Suprapubic skin (tissue), 4 donors: Measurements from ENCODE around the gene WFDC5. TPM values are rescaled to one million over a fixed set of nuclear protein-coding genes. Genes with fewer than 3 reads are reported as not detected.

Experiments used
- DNase-seq, 2 donors: peaks; one replicate each; pipeline ENCODE4 v3.0.0-alpha.2; 2019; ENCODE audit warnings: low spot score in 2 of 2
- H3K27ac ChIP-seq: fragments of 200-600 bp; sonication (generic); one replicate; pipeline ENCODE4 v1.5.1; 2019
- H3K27me3 ChIP-seq: fragments of 200-600 bp; sonication (generic); one replicate; pipeline ENCODE4 v1.5.1; 2019
- H3K36me3 ChIP-seq: fragments of 200-600 bp; sonication (generic); one replicate; pipeline ENCODE4 v1.5.1; 2019
- H3K4me1 ChIP-seq: fragments of 200-600 bp; sonication (generic); one replicate; pipeline ENCODE4 v1.5.1; 2019
- H3K4me3 ChIP-seq: fragments of 200-600 bp; sonication (generic); one replicate; pipeline ENCODE4 v1.5.1; 2019; ENCODE audit warnings: mild to moderate bottlenecking
- H3K9me3 ChIP-seq: fragments of 200-600 bp; sonication (generic); one replicate; pipeline ENCODE4 v1.5.1; 2019
- CTCF ChIP-seq, 2 donors: fragments of 200-600 bp in 1 of 2; fragments of 450-650 bp in 1 of 2; sonication (generic) in 1 of 2; IDR thresholded peaks; one replicate each; pipeline ENCODE4 v1.5.1; 2016 to 2019; ENCODE audit warnings: antibody characterized with exemption in 2 of 2, mild to moderate bottlenecking in 1 of 2, moderate library complexity in 1 of 2
- EP300 ChIP-seq: sonication (generic); formaldehyde crosslinking; IDR thresholded peaks from one replicate; pipeline ENCODE4 v1.6.1; 2017; ENCODE audit warnings: antibody characterized with exemption
- POLR2A ChIP-seq, 2 donors: fragments of 450-650 bp; IDR thresholded peaks; one replicate each; pipeline ENCODE4 v1.6.1; 2017; ENCODE audit warnings: antibody characterized with exemption in 2 of 2, mild to moderate bottlenecking in 2 of 2, moderate library complexity in 2 of 2
- POLR2AphosphoS5 ChIP-seq, 3 donors: sonication (generic); formaldehyde crosslinking; IDR thresholded peaks; one replicate each; pipeline ENCODE4 v1.6.1; 2017; ENCODE audit warnings: antibody characterized with exemption in 3 of 3
- WGBS: methylation state at CpG from one replicate; pipeline ENCODE4 v1.1.5; 2018; 5-methylcytosine and 5-hydroxymethylcytosine counted together
- total RNA-seq, 4 donors: library from RNA; depleted of rRNA; stranded (reverse); fragments of >200 nt; gene quantifications; one replicate each; pipeline ENCODE4 v1.1.0, GENCODE V29; 2016

WFDC5 gene
- total RNA-seq, 4 donors from 2014 or later = 284 to 409 (median 356) TPM

- TF ChIP-seq EP300 = no peak
- TF ChIP-seq CTCF (IDR thresholded peaks at IDR 0.05) = no peak
- no peak for TF ChIP-seq POLR2AphosphoS5 (IDR thresholded peaks at IDR 0.05)
- no peak for TF ChIP-seq POLR2A (IDR thresholded peaks at IDR 0.05)
- H3K36me3 ChIP-seq = no peaks in the 10 kb centered on the region
- H3K4me1 ChIP-seq = peaks cover 16% of the 10 kb centered on the region
- H3K4me3 ChIP-seq = no peak overlapping the region
- H3K27ac ChIP-seq = peak overlapping the region; percentile 61
- no peaks in the 10 kb centered on the region for H3K27me3 ChIP-seq
- H3K9me3 ChIP-seq = no peaks in the 10 kb centered on the region
- DNase-seq = no peak
- WGBS = 76% methylated on average over 3 of the region's 3 CpGs
Observed at GRCh38 chr20:45113865-45114264, 1.1 kb downstream of the WFDC5 start.

GRCh38 chr20:45112754-45113153 lies 2.2 kb downstream of the WFDC5 start:
- DNase-seq = no peak
- Histone ChIP-seq H3K27me3 (no peaks in the 10 kb centered on the region), H3K4me3 (no peak overlapping the region), H3K36me3 (no peaks in the 10 kb centered on the region), H3K4me1 (peaks cover 16% of the 10 kb centered on the region), H3K27ac (no peak overlapping the region), H3K9me3 (no peaks in the 10 kb centered on the region)
- TF ChIP-seq POLR2A (IDR thresholded peaks at IDR 0.05) (no peak), CTCF (IDR thresholded peaks at IDR 0.05) (no peak), POLR2AphosphoS5 (IDR thresholded peaks at IDR 0.05) (no peak)

GRCh38 chr20:45111799-45112471 lies 3.0 kb downstream of the WFDC5 start:
- H3K27ac ChIP-seq = no peak overlapping the region
- H3K9me3 ChIP-seq = no peaks in the 10 kb centered on the region
- no peak overlapping the region for H3K4me3 ChIP-seq
- no peak for DNase-seq
- WGBS = 46% methylated on average over 16 of the region's 17 CpGs
- no peaks in the 10 kb centered on the region for H3K36me3 ChIP-seq
- H3K27me3 ChIP-seq = no peaks in the 10 kb centered on the region
- H3K4me1 ChIP-seq = peaks cover 16% of the 10 kb centered on the region
- no peak for TF ChIP-seq EP300
- TF ChIP-seq POLR2A (IDR thresholded peaks at IDR 0.05) = no peak
- TF ChIP-seq POLR2AphosphoS5 (IDR thresholded peaks at IDR 0.05) = no peak
- peak in 1 of 2 donors; percentile 44 for TF ChIP-seq CTCF (IDR thresholded peaks at IDR 0.05)

- Histone ChIP-seq H3K27ac (no peak overlapping the region), H3K36me3 (no peaks in the 10 kb centered on the region), H3K9me3 (no peaks in the 10 kb centered on the region), H3K27me3 (no peaks in the 10 kb centered on the region), H3K4me1 (peaks cover 12% of the 10 kb centered on the region), H3K4me3 (no peak overlapping the region)
- TF ChIP-seq POLR2AphosphoS5 (IDR thresholded peaks at IDR 0.05) = no peak
- TF ChIP-seq POLR2A (IDR thresholded peaks at IDR 0.05) = no peak
- TF ChIP-seq CTCF (IDR thresholded peaks at IDR 0.05) = no peak
- TF ChIP-seq EP300 = no peak
- 76% methylated on average over 11 of the region's 11 CpGs for WGBS
- no peak for DNase-seq
Observed at GRCh38 chr20:45111285-45111684, 3.7 kb downstream of the WFDC5 start.

GRCh38 chr20:45110301-45110700 lies 4.7 kb downstream of the WFDC5 start:
- 79% methylated on average over 10 of the region's 11 CpGs for WGBS
- Histone ChIP-seq H3K36me3 (no peaks in the 10 kb centered on the region), H3K27ac (no peak overlapping the region), H3K4me3 (no peak overlapping the region), H3K27me3 (no peaks in the 10 kb centered on the region), H3K9me3 (no peaks in the 10 kb centered on the region), H3K4me1 (peaks cover 3% of the 10 kb centered on the region)
- no peak for DNase-seq
- TF ChIP-seq POLR2A (IDR thresholded peaks at IDR 0.05) (no peak), POLR2AphosphoS5 (IDR thresholded peaks at IDR 0.05) (no peak), EP300 (no peak), CTCF (IDR thresholded peaks at IDR 0.05) (no peak)
